ENCODE results near the gene TCAIM.
"Not testable (repeated sequence)": the region's sequence is repeated elsewhere in the genome, so short reads cannot be mapped to it uniquely, and the experiment has no call there.

The TCAIM gene

DNA sequence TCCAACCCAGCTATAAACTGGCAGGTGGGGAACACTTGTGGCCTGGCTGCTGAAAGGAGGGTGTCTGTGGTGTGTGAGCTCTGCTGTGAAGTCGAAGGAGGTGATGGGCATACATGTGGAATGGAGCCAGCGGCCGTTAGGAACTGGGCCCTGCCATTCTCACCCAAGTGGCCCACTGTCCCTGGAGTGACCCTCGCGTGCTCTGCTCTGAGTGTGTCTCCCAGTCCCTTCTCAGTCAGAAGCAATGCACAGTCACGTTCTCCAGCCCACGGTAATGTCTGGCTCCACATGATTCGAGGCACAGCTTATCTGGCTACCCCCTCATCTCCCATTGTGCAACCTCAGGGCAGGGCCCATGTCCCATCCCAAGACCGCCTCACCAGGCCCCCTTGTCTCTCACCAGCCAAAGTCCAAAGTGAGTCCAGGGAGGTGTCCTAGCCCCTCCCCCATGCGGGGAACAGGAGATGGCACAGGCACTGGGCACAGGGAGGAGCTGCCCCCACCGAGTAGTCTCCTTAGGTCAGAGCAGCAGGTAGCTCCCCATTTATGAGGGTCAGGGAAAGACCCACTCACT, 76.0 kb downstream of the TCAIM start:
- TF ChIP-seq CTCF (IDR thresholded peaks at IDR 0.05; ENCODE audit: borderline replicate concordance, insufficient read depth, low read depth, low read length), result no peak
- no peak overlapping the region for H3K4me3 ChIP-seq (ENCODE audit: low read depth, low read length)

DNA sequence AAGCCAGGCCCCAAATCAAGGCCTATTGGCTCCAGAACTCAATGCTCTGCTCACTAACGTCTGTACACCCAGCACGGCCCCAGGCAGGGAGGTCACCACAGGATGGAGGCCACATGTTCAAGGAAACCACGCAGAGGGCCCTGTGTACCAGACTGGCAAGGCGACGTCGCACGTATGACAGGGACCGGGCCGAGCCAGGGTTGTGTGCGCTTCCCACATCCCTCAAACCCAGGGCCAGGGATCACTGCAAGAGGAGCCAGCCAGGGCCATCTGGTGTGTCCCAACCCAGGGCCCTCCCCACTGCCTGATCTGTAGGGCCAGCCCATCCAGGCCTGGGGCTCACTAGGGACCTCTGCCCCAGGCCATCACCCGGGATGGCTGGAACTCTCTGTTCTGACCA, 76.9 kb downstream of the TCAIM start:
- no peak overlapping the region for H3K4me3 ChIP-seq (ENCODE audit: low read depth, low read length)
- TF ChIP-seq CTCF (IDR thresholded peaks at IDR 0.05; ENCODE audit: borderline replicate concordance, insufficient read depth, low read depth, low read length), result no peak

- no peak for TF ChIP-seq CTCF (IDR thresholded peaks at IDR 0.05; ENCODE audit: borderline replicate concordance, insufficient read depth, low read depth, low read length)
- no peak overlapping the region for H3K4me3 ChIP-seq (ENCODE audit: low read depth, low read length)
These were observed 77.8 kb downstream of the TCAIM start for GRCh38 chr3:44416031-44417030.

- not testable (repeated sequence) for H3K4me3 ChIP-seq (ENCODE audit: low read depth, low read length)
These were observed 79.6 kb downstream of the TCAIM start for GRCh38 chr3:44418118-44418517.

DNA sequence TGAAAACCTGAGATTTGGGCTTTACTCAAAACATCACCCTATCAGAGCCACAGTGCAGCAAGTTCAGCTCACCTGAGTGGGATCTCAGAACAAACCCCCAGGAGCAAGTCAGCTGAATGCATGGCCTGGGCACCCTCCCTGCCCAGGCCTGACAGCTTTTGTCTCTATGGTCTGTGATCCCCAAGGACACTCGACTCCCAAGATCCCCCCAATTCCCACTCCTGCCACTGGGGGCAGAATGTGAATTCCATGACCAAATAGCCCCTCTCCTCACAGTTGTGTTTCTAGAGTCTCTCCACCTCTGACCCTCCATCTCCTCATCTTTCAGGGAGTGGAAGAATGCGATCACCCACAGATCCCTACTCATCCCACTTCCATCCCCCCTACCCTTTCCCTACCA, 80.0 kb downstream of the TCAIM start:
- peak; percentile 34; the same call in 1 of the 2 replicates for TF ChIP-seq CTCF (IDR thresholded peaks at IDR 0.05; ENCODE audit: borderline replicate concordance, insufficient read depth, low read depth, low read length)
- H3K4me3 ChIP-seq (ENCODE audit: low read depth, low read length), result no peak overlapping the region

DNA sequence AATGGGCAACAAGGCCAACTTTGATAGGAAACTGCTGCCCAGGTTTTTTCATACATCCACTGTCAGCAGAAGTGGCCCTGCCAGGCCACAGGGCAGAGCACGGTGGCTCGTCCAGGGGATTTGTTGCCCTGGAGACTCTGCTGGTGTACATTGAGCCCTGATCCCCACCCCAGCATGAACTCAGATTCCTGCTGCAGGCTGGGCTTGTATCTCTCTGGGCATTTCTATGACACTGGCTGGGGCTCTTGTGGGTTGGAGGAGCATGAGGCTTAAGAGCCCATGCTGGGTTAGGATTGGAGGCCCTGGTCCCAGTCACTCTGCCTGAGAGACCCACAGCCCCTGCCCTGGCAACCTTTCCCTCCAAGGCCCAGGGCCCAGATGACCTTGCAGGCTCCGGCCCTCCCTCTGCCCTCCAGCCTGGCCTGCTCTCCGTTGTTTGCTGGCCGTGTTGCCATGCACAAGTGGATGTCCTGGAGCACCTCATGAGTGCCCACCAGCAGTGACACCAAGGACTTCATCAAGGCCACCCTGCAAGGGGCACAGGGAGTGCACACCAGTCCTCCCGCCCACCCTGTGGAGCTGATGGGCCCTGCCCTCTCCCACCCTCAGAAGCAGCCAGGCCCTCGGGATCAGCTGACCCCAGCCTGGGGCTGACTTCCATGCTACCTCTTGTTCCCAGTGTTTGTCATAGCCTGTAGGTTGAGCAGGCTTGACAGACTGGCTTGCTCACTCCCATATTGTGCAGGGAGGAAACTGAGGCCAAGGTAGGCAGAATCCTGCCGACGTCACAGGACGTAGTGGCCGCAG, 80.8 kb downstream of the TCAIM start:
- H3K4me3 ChIP-seq (ENCODE audit: low read depth, low read length), result no peak overlapping the region
- TF ChIP-seq CTCF (IDR thresholded peaks at IDR 0.05; ENCODE audit: borderline replicate concordance, insufficient read depth, low read depth, low read length), result no peak

DNA sequence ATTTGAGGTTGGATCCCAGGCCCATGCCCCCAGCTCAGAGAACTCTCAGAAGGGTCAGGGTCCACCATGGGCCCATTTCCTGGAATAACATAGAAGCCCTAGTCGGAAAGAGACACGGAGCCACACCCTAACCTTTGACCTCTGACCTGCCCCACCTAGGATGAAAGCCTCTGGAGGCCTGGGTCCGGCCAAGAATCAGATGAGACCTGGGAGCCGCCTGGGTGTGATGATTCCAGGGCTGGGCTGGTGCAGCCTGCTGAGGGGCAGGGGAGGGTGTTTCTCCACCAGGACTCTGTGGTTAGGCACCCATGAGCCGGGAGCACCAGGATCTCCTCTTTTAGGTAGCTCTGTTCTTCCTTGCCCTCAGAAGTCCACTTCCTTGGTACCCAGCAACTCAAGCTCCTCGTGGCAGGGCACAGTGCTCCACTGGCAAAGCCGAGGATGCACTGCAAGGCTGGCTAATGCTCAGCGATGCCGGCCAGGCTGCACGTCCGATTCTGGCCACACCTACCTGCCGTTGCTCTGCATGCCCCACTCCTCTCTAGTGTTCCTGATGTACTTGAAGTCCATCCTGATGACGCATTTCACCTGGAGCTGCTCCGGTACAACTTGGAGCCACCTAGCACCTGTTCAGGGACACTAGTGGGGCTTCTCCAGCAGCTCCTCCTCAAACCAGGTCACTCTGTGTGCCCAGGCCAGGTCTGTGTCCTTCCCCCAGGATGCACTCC, 81.5 kb downstream of the TCAIM start:
- no peak for TF ChIP-seq CTCF (IDR thresholded peaks at IDR 0.05; ENCODE audit: borderline replicate concordance, insufficient read depth, low read depth, low read length)
- no peak overlapping the region for H3K4me3 ChIP-seq (ENCODE audit: low read depth, low read length)

Measured in GM12875 (cell line).